ENCODE measurements around the gene RFX3.

RFX3 gene

GRCh38 chr9:3398232-3398648 is 127.6 kb downstream of the RFX3 start:
- no peak for TF ChIP-seq EZH2 (IDR thresholded peaks at IDR 0.05; ENCODE audit: borderline replicate concordance, low read length)

GRCh38 chr9:3397766-3398165 is 128.0 kb downstream of the RFX3 start:
- no peaks in the 10 kb centered on the region for H3K9me3 ChIP-seq (ENCODE audit: low read length)
- no peak overlapping the region for H3K9ac ChIP-seq (ENCODE audit: low read length)
- H3K4me3 ChIP-seq (ENCODE audit: low read depth, low read length, poor library complexity, severe bottlenecking) = no peak overlapping the region
- H3K27ac ChIP-seq (ENCODE audit: low read depth, low read length, poor library complexity, severe bottlenecking) = peak overlapping the region; percentile 58
- peaks cover 12% of the 10 kb centered on the region for H3K4me1 ChIP-seq (ENCODE audit: insufficient read depth, low read length, severe bottlenecking)
- H3K4me2 ChIP-seq (ENCODE audit: low read length) = peak overlapping the region; percentile 24; the same call in 1 of the 2 replicates
- H3K9me2 ChIP-seq (ENCODE audit: low read depth, low read length) = no peaks in the 10 kb centered on the region
- no peaks in the 10 kb centered on the region for H4K20me1 ChIP-seq (ENCODE audit: insufficient read depth, low read length)
- no peaks in the 10 kb centered on the region for H3F3A ChIP-seq (ENCODE audit: insufficient read depth, low read length)
- H2AFZ ChIP-seq (ENCODE audit: low read length) = no peak overlapping the region
- no peaks in the 10 kb centered on the region for H3K27me3 ChIP-seq (ENCODE audit: insufficient read depth, low read length)
- TF ChIP-seq CTCF (IDR thresholded peaks at IDR 0.05; ENCODE audit: low read length) = no peak
- TF ChIP-seq EZH2 (IDR thresholded peaks at IDR 0.05; ENCODE audit: borderline replicate concordance, low read length) = no peak
- H3K36me3 ChIP-seq (ENCODE audit: insufficient read depth, low read length) = peaks cover 22% of the 10 kb centered on the region; the same call in 1 of the 2 replicates
- no peaks in the 10 kb centered on the region for H3K79me2 ChIP-seq (ENCODE audit: insufficient read depth, low read length)

More at GRCh38 chr9:3398232-3398648, 127.6 kb downstream of the RFX3 start:
- no peaks in the 10 kb centered on the region for H3K9me2 ChIP-seq (ENCODE audit: low read depth, low read length)
- peaks cover 12% of the 10 kb centered on the region for H3K4me1 ChIP-seq (ENCODE audit: insufficient read depth, low read length, severe bottlenecking)
- no peak overlapping the region for H3K4me3 ChIP-seq (ENCODE audit: low read depth, low read length, poor library complexity, severe bottlenecking)
- peaks cover 22% of the 10 kb centered on the region; the same call in 1 of the 2 replicates for H3K36me3 ChIP-seq (ENCODE audit: insufficient read depth, low read length)
- H2AFZ ChIP-seq (ENCODE audit: low read length) = no peak overlapping the region
- H3K9ac ChIP-seq (ENCODE audit: low read length) = no peak overlapping the region
- peak overlapping the region; percentile 58 for H3K27ac ChIP-seq (ENCODE audit: low read depth, low read length, poor library complexity, severe bottlenecking)
- no peaks in the 10 kb centered on the region for H3K27me3 ChIP-seq (ENCODE audit: insufficient read depth, low read length)
- H3F3A ChIP-seq (ENCODE audit: insufficient read depth, low read length) = no peaks in the 10 kb centered on the region
- H3K9me3 ChIP-seq (ENCODE audit: low read length) = no peaks in the 10 kb centered on the region
- H4K20me1 ChIP-seq (ENCODE audit: insufficient read depth, low read length) = no peaks in the 10 kb centered on the region
- peak overlapping the region; percentile 24; the same call in 1 of the 2 replicates for H3K4me2 ChIP-seq (ENCODE audit: low read length)
- H3K79me2 ChIP-seq (ENCODE audit: insufficient read depth, low read length) = no peaks in the 10 kb centered on the region

- Histone ChIP-seq H3K79me2 (ENCODE audit: insufficient read depth, low read length) (no peaks in the 10 kb centered on the region), H3K4me3 (ENCODE audit: low read depth, low read length, poor library complexity, severe bottlenecking) (no peak overlapping the region)
- TF ChIP-seq EZH2 (IDR thresholded peaks at IDR 0.05; ENCODE audit: borderline replicate concordance, low read length) = no peak
- no peak for TF ChIP-seq CTCF (IDR thresholded peaks at IDR 0.05; ENCODE audit: low read length)
Measured at GRCh38 chr9:3391414-3391813, 134.4 kb downstream of the RFX3 start.

GRCh38 chr9:3386753-3387152 is 139.0 kb downstream of the RFX3 start:
- Histone ChIP-seq H3K9me3 (ENCODE audit: low read length) (0 out of 2 replicates have a peak, but pooled peaks cover 7% of the 10 kb centered on the region), H3K4me2 (ENCODE audit: low read length) (no peak overlapping the region), H3K36me3 (ENCODE audit: insufficient read depth, low read length) (peaks cover 32% of the 10 kb centered on the region), H2AFZ (ENCODE audit: low read length) (no peak overlapping the region), H3K27ac (ENCODE audit: low read depth, low read length, poor library complexity, severe bottlenecking) (no peak overlapping the region), H3K79me2 (ENCODE audit: insufficient read depth, low read length) (no peaks in the 10 kb centered on the region), H3K9me2 (ENCODE audit: low read depth, low read length) (no peaks in the 10 kb centered on the region), H3F3A (ENCODE audit: insufficient read depth, low read length) (0 out of 2 replicates have a peak, but pooled peaks cover 3% of the 10 kb centered on the region), H3K4me3 (ENCODE audit: low read depth, low read length, poor library complexity, severe bottlenecking) (no peak overlapping the region), H4K20me1 (ENCODE audit: insufficient read depth, low read length) (no peaks in the 10 kb centered on the region), H3K4me1 (ENCODE audit: insufficient read depth, low read length, severe bottlenecking) (no peaks in the 10 kb centered on the region), H3K9ac (ENCODE audit: low read length) (no peak overlapping the region), H3K27me3 (ENCODE audit: insufficient read depth, low read length) (no peaks in the 10 kb centered on the region)
- TF ChIP-seq EZH2 (IDR thresholded peaks at IDR 0.05; ENCODE audit: borderline replicate concordance, low read length) (no peak), CTCF (IDR thresholded peaks at IDR 0.05; ENCODE audit: low read length) (no peak)

More at GRCh38 chr9:3391414-3391813, 134.4 kb downstream of the RFX3 start:
- peaks cover 47% of the 10 kb centered on the region for H3K36me3 ChIP-seq (ENCODE audit: insufficient read depth, low read length)
- H3K4me1 ChIP-seq (ENCODE audit: insufficient read depth, low read length, severe bottlenecking) = no peaks in the 10 kb centered on the region
- no peaks in the 10 kb centered on the region for H3K9me2 ChIP-seq (ENCODE audit: low read depth, low read length)
- no peaks in the 10 kb centered on the region for H3K27me3 ChIP-seq (ENCODE audit: insufficient read depth, low read length)
- H3K4me2 ChIP-seq (ENCODE audit: low read length) = no peak overlapping the region
- no peaks in the 10 kb centered on the region for H4K20me1 ChIP-seq (ENCODE audit: insufficient read depth, low read length)
- H3K9ac ChIP-seq (ENCODE audit: low read length) = no peak overlapping the region
- no peak overlapping the region for H3K27ac ChIP-seq (ENCODE audit: low read depth, low read length, poor library complexity, severe bottlenecking)
- 0 out of 2 replicates have a peak, but pooled peaks cover 7% of the 10 kb centered on the region for H3K9me3 ChIP-seq (ENCODE audit: low read length)
- H3F3A ChIP-seq (ENCODE audit: insufficient read depth, low read length) = no peaks in the 10 kb centered on the region
- H2AFZ ChIP-seq (ENCODE audit: low read length) = no peak overlapping the region

Measured in OCI-LY1 (cell line).